ENCODE measurements around the gene UCHL3.
"Not testable (repeated sequence)": the region's sequence is repeated elsewhere in the genome, so short reads cannot be mapped to it uniquely, and the experiment has no call there.

The UCHL3 gene

DNA sequence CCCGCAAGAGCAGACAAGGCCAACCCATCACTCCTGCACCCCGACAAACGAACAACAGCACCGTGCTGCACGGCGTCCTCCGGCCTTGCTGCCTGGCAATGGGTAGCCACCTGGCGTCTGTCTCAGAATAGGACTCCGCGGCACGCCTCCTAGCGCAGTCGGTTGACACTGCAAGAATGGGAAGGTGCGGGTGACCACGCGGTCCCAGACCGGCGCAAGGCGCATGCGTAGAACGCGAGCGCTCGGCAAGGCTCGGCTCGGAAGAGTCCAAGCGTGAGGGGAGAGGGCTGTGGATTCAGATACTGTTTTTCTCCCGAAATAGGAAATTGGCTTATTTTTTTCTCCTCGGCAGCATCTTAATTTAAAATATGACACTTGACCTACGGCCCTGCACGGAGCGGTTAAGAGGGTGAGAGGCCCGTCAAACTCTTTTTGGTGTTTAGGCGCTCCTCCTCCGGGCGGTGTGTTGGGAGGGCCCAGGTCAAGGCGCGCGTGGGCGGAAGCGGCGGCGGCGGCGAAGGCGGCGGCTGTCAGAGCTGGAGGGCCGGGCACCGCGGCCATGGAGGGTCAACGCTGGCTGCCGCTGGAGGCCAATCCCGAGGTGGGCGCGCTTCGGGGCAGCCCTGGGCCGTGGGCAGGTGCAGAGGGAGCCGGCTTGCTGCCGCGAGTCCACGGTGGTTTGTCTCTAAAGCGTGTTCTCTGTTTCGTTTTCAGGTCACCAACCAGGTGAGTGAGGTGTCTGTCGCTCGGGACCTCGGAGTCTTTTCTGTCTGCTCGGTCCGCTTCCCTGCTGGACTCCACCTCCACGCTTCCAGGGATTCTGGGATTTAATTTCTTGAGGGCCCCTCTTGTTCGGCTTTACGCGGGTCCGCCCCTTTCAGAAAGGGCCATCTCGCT is at the start of gene UCHL3:
Gene UCHL3 (plus strand): TSS at position 530 of the 897 bp plus-strand sequence. CDS start 30 bp downstream, at position 560.
- peak; percentile 66 for DNase-seq

- DNase-seq, result peak; percentile 27
Measured at GRCh38 chr13:75505327-75505726, 44.3 kb upstream of the UCHL3 start.

GRCh38 chr13:75506018-75506417 is 43.6 kb upstream of the UCHL3 start:
- DNase-seq, result no peak

- no peak for DNase-seq
Measured at GRCh38 chr13:75507027-75508001, 42.3 kb upstream of the UCHL3 start.

DNA sequence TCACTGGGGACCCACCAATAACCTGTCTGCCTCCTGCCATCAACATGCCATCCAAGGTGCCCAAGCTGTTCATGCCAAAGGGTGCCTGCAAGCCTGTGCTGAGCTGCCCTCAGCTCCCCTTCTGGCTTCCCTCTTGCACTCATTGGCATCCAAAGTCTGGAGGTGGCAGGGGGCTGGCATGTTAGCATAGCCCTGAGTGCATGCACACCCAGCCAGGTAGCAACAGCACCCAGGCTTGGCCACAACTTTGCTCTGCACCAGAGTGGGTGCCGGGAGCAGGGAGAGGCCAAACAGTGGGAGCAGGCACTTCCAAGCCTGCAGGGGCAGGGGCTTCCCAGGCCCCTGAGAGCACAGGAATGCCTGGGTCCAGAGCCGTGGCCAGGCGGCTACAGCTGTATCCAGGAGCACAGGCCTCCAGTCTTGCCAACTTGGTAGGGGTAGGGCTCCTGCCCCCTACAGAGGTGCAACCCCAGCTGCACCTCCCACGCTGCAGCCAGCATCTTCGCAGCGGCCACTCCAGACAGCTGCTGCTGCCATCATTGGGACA is 41.5 kb upstream of the UCHL3 start:
- DNase-seq, result no peak

GRCh38 chr13:75511051-75511625 is 38.5 kb upstream of the UCHL3 start:
- no peak for DNase-seq

- no peak for DNase-seq
Measured at GRCh38 chr13:75512253-75512652, 37.3 kb upstream of the UCHL3 start.

DNA sequence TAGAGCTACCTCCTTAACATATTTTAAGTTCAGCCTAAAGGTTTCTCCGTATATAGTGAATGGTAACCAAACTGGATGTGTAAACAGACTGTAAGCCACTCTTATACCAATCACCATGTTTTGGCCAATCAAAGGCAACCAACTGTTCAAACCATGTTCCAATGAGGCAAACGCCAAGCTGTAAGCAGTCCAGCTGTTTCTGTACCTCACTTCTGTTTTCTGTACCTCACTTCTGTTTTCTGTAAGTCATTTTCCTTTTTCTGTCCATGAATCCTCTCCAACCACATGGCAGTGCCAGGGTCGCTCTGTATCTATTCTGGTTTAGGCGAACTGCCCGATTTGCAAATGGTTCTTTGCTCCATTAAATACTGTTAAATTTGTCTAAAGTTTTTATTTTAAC is 36.3 kb upstream of the UCHL3 start:
- no peak for DNase-seq

DNA sequence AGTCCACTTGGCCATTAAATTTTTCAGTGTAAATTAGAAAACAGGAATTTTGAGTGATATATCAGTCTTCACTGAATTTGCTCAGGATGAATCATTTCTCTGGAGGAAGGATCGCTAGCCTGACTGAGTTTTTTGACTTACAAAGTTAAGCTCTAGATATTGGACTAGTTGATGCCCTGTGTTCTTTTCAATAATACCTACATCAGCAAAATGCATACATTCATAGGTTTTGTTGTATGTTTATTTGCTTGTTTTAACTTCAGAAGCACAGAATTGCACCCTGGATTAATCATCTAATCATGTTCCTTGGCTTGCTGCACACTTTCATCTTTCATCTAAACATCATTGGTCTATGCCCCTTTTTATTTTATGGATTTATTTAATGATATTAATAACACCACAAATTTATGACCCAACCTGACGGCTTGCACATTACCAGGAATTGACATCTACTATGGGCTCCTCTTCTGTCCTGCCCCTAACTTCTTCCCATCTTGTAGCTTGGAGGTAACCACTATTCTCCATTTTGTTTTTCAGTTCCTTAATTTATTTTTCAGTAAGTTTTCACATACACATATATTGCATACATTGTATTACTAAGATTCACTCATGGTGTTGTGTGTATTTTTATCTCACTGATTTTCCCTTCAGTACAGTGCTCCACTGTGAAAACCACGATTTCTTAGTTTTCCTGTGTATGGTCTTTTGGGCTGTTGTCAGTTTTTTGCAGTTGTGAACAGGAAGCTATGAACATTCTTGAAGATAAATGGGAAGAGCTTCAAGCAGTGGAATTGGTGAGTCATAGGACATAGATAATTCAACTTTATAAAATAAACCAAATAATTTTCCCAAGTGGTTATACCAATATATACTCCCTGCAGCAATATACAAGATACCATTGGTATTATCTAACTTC is 35.3 kb upstream of the UCHL3 start:
- DNase-seq, result no peak

- no peak for DNase-seq
Measured at GRCh38 chr13:75518439-75519088, 31.0 kb upstream of the UCHL3 start.

DNA sequence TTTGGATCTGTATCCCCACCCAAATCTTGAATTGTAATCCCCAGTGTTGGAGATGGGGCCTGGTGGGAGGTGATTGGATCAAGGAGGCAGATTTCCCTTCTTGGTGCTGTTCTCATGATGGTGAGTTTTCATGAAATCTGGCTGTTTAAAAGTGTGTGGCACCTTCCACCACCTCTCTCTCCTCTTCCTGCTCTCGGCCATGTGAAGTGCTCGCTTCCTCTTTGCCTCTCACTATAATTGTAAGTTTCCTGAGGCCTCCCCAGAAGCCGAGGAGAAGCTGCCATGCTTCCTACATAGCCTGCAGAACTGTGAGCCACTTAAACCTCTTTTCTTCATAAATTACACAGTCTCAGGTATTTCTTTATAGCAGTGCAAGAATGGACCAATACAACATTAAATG is 27.6 kb upstream of the UCHL3 start:
- DNase-seq, result no peak

DNA sequence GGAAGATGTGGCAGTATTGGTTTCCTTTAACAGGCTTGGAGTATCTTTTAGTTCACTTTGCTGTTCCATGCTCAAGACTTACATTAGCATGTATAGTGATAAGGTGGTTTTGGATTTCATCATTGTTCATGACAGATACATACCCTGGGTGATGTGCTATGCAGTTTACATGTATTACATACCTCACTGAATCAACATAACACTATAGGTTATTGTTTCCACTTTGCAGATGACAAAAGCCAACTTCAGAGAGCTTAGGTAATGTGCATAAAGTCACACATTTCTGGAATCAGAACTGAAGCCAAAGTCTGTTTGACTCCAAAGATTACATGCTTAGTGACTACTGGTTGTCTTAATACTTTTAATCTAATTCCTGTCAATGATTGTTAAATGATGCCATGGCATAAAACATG is 19.0 kb upstream of the UCHL3 start:
- no peak for DNase-seq

DNA sequence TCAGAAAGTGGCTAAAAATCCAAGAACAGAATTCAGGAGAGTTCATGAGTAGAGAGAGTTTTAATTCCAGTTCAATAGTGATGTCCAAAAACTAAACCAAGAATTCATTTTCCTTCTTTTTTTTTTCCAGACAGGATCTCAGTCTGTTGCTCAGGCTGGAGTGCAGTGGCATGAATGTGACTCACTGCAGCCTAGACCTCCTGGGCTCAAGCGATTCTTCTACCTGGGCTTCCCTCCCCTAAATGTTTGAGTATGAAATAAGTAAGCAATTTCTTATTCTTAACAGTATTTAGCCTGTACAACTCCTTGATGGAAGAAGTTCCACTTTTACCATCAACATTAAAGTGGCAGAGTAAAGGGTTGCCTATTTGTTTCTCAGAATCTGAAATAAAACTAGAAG is 15.7 kb upstream of the UCHL3 start:
- no peak for DNase-seq

- peak; percentile 76 for DNase-seq
Measured at GRCh38 chr13:75537401-75538365, 11.9 kb upstream of the UCHL3 start, which contains the start of gene COMMD6. TSS of gene COMMD6 (minus strand) at chr13:75537841. CDS start at chr13:75537805, 36 bp downstream.

GRCh38 chr13:75541287-75541686 is 8.3 kb upstream of the UCHL3 start:
- DNase-seq, result no peak

GRCh38 chr13:75541961-75542360 is 7.6 kb upstream of the UCHL3 start:
- DNase-seq, result no peak

- no peak for DNase-seq
Measured at GRCh38 chr13:75544681-75545330, 4.8 kb upstream of the UCHL3 start.

DNA sequence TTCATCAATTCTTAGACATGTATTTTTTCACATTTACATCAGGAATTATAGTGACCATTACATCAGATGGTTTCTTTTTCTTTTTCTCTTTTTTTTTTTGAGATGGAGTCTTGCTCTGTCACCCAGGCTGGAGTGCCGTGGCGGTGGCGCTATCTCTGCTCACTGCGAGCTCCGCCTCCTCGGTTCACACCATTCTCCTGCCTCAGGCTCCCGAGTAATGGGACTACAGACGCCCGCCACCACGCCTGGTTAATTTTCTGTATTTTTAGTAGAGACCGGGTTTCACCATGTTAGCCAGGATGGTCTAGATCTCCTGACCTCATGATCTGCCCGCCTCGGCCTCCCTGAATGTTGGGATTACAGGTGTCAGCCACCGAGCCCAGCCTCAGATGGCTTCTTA is 4.2 kb upstream of the UCHL3 start:
- not testable (repeated sequence) for DNase-seq

- no peak for DNase-seq
Measured at GRCh38 chr13:75547917-75548316, 1.7 kb upstream of the UCHL3 start.

Data from NCI-H524 treated with DMSO at 0.1 percent for 48 hours (cell line).